LNCaP clone FGC (cell line): ENCODE measurements around the gene CUEDC1.
A peak's percentile ranks its signal among the peaks of the same experiment; 100 is the strongest.

ENCODE experiments used
- DNase-seq: peaks from one replicate; pipeline ENCODE4 v3.0.0-alpha.2; 2011; ENCODE audit warnings: low read depth
- H3K4me3 ChIP-seq: 2 replicates; pipeline ENCODE4 v1.5.1; 2011; ENCODE audit warnings: mild to moderate bottlenecking, low read depth, low read length, control low read depth
- CTCF ChIP-seq: IDR thresholded peaks from 2 replicates; pipeline ENCODE4 v1.5.1; 2012; ENCODE audit warnings: mild to moderate bottlenecking; ENCODE audit not compliant: control insufficient read depth, insufficient read depth; ENCODE audit errors: extremely low read depth

Gene CUEDC1

GRCh38 chr17:57955183-57955931 is at the start of gene CUEDC1:
Gene CUEDC1, minus strand, starts transcription at chr17:57955412. Its CDS starts 69,848 bp downstream, at chr17:57885564.
- peak within 1 kb of the TSS; percentile 58 for H3K4me3 ChIP-seq
- TF ChIP-seq CTCF, result peak; percentile 59
- no peak for DNase-seq

GRCh38 chr17:58004060-58004459 is 48.8 kb upstream of the CUEDC1 start:
- no peak for DNase-seq
- TF ChIP-seq CTCF, result no peak
- no peak overlapping the region for H3K4me3 ChIP-seq

- TF ChIP-seq CTCF, result no peak
- DNase-seq, result no peak
- H3K4me3 ChIP-seq, result no peak overlapping the region
Observed at GRCh38 chr17:58002973-58003372, 47.8 kb upstream of the CUEDC1 start.

- DNase-seq, result no peak
- H3K4me3 ChIP-seq, result no peak overlapping the region
- no peak for TF ChIP-seq CTCF
Observed at GRCh38 chr17:58002154-58002948, 47.1 kb upstream of the CUEDC1 start.

GRCh38 chr17:58001461-58002124 is 46.4 kb upstream of the CUEDC1 start:
- no peak for TF ChIP-seq CTCF
- DNase-seq, result no peak
- H3K4me3 ChIP-seq, result no peak overlapping the region

GRCh38 chr17:57999496-58000017 is 44.3 kb upstream of the CUEDC1 start:
- peak; percentile 54 for DNase-seq
- no peak overlapping the region for H3K4me3 ChIP-seq
- TF ChIP-seq CTCF, result peak; percentile 68
